AML-193 (cell line): ENCODE data around the gene ZDHHC22.
A peak's percentile ranks its signal among the peaks of the same experiment; 100 is the strongest.

Source experiments
- DNase-seq, 2 experiments: peaks; one replicate each; lab custom pipeline; 2025; lab: John Stamatoyannopoulos, UW

Gene ZDHHC22

GRCh38 chr14:77103951-77104350 is 37.6 kb downstream of the ZDHHC22 start:
- no peak for DNase-seq

DNA sequence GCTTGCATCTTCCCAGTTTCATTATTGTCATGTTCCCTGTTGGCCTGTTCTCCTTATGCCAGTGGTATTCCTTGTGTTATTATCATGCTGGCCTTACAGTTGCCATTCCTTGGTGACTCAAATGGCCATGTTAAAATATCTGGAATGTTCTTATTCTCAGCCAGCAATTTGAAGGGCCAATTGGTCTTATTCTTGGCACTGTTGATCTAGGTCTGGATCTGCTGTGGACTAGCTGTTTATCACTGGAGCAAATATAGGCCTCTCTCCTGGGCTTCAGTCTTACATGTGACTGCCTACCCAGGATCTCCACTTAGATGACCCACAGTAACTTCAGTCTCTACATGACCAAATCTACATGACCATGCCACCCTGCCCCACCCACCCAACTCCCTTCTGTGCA is 38.1 kb downstream of the ZDHHC22 start:
- no peak for DNase-seq

- DNase-seq = no peak
Measured at GRCh38 chr14:77102154-77102553, 39.4 kb downstream of the ZDHHC22 start.

DNA sequence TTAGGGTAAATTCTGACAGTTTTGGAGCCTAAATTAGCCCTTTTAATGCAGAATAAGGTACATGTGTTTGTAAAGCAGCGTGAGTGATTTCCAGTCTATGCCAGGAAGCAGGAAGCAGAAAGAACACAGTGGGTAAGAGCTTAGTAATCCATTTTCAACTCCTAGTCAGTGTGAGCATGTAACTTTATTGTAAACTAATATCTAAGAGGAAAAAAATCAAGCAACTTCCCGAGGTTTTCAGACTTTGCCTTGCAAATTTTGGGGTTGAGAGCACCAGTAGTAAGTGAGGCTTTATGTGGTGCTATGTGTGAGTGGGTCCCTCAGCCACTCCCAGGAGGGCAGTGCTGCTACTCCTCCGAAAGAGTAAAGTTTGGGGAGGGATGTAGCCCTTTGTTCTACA is 40.6 kb downstream of the ZDHHC22 start:
- DNase-seq = no peak

DNA sequence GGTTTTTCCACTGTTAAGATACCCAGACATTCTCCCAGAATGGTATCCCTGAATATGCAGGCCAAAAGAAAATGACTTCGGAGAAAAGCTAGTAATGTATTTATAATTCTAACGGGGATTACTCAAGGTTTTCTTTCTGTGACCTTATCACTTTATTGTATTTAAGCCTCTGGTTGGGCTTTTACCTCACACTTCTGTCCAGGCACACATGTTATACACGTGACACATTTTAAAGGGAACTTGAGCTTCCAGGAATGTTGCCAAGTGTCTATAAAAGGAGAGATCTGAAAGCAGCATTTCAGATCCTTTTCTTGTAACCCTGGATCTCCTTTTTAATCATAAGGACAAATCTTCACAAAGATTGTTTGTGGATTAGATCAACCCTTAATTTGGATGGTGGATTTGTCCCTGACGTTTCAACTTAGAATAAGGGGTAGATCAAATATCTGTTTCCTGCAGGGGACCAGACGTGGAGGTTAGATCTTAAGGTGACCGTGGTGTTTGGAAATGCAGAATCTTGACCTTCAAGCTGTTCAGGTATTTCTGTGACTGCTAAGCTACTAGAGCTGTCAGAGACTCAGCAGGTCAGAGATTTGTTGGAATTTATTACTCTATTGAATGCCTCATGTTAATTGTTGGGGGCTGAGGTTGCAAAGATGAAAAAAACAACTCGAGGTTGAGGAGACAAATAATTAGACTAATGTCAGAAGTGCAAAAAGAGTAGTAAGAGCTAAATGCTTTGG is 42.0 kb downstream of the ZDHHC22 start:
- peak; percentile 43 to 71 for DNase-seq

DNA sequence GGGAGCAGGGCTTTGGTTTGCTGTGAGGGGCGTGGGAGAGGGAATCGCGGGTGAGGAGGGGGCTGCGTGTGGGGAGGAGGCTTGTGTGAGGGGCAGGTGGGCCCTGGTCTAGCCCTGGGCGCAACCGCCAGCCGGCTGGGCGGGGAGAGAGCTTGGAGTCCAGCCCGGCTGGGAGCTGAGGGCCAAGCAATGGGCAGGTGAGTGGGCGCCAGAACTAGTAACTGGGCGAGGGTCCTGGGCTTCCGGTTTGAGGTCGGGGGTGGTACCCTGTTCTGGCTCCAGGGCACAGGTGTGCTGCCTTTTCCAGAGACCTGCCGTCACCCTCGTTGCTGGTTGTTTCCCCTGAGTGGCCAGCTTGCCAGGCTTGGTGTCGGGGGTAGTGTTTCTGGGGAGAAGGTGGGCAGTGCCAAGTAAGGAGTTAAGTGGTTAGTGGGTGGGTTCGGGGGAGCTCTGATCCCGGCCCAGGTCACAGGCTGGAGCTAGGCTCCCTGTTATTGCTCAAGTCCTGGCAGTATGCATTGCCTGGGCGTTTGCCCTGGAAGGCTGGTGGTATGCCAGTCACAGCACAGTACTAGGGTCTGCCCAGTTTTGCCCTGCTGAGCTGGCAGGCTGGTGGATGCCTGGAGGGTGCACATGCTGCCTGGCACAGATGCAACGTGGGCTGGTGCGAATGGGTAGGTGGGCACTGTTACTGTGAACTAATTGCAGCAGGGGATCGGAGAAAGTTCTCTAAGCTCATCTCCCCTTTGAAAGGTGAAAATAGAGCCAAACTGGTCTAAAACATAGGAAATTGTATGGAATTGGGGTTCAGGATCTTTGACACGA is 42.9 kb downstream of the ZDHHC22 start:
- no peak for DNase-seq

DNA sequence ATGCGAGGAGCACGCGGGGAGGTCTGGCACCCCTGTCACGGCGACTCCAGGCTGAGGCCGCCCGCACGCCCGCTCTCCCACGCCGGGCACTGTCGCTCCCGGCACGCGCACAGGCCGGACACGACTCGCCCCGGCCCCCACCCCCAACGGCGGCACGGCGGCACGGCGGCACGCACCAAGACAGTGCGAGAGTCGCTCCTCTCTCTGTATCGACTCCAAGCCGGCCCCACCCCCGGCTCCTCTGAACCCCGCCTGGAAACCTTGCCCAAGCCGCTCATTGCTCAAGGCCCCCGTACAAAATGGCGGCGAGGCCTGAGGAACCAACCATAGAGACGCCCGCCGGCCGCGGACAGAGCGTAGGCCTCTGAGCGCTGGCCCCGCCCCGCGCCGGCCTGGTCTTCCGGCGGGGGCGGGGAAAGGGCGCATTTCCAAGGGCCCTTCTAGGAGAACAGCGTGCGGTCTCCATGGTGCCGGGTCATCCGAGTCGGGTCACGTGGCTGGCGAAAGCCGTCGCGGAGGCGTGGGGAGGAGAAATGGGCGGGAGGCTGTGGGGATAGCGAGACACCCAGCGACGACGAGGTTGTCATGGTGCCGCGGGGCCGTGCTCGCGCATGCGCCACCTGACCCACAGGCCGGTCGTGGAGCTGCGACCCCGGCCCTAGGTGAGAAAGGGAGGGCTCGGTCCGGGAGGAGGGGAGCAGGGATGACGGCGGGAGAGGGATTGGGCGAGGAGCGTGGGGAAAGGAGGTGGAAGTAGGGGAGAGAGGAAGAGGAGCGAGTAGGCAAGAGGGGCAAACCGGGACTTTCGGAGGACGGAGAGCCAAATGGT is 43.7 kb downstream of the ZDHHC22 start, which contains the start of gene CIPC:
Gene CIPC (plus strand): TSS at position 559 of the 829 bp plus-strand sequence. CDS start 7,451 bp downstream, outside the sequence.
- peak; percentile 95 for DNase-seq

GRCh38 chr14:77097006-77097699 is 44.4 kb downstream of the ZDHHC22 start:
- DNase-seq = peak in 1 of 2 experiments; percentile 49

GRCh38 chr14:77094672-77095284 is 46.8 kb downstream of the ZDHHC22 start:
- DNase-seq = peak; percentile 73 to 76

GRCh38 chr14:77092676-77093075 is 48.9 kb downstream of the ZDHHC22 start:
- DNase-seq = no peak

DNA sequence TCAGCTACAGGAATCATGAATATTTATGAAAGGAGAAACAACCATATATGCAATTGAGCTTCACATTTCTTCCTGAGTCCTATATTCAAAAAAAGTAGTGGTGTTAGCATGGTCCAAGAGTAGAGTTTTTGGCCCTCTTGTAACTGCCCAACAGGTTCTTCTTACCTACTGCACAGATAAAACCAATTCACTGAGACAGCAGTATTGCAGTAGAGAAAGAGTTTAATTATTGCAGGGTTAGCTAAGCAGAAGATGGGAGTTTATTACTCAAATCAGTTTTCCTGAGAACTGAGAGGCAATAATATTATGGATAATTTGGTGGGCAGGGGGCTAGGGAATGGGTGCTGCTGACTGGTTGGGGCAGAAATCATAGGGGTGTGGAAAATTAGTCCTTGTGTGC is 50.1 kb downstream of the ZDHHC22 start:
- no peak for DNase-seq

- no peak for DNase-seq
Measured at GRCh38 chr14:77088645-77089044, 52.9 kb downstream of the ZDHHC22 start.

DNA sequence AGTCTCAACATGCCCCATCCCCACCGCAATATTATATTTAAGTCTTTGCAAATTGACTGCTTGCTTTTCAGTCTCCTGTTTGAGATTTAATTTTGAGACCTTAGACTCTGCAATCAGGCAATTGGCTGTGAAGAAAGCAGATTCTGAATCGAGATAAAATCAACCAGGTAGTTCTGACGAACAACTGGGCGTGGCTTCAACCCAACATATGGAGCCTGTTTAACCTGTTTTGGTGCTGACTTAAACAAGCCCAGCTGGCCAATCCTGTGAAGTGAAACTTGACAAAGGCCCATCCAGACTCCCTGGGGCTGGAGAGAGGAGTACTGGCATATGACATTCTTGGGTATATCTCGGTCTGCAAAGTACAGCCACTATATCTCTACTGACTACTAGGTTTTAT is 53.4 kb downstream of the ZDHHC22 start:
- no peak for DNase-seq

GRCh38 chr14:77087631-77088030 is 54.0 kb downstream of the ZDHHC22 start:
- no peak for DNase-seq

DNA sequence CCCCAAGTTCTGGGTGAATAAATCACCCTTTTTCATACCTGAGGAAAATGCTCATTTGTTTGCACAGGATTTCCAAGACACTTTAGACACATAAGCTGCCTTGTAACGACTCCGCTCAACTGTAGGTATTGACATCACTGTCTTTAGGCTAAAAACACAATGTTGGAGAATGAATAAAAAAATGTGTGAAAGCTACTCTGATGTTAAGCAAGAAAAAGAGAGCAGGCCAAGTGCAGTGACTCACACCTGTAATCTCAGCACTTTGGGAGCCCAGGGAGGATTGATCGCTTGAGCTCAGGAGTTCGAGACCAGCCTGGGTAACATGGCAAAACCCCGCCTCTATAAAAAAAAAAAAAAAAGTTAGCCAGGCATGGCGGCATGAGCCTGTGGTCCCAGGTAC is 54.6 kb downstream of the ZDHHC22 start:
- no peak for DNase-seq

DNA sequence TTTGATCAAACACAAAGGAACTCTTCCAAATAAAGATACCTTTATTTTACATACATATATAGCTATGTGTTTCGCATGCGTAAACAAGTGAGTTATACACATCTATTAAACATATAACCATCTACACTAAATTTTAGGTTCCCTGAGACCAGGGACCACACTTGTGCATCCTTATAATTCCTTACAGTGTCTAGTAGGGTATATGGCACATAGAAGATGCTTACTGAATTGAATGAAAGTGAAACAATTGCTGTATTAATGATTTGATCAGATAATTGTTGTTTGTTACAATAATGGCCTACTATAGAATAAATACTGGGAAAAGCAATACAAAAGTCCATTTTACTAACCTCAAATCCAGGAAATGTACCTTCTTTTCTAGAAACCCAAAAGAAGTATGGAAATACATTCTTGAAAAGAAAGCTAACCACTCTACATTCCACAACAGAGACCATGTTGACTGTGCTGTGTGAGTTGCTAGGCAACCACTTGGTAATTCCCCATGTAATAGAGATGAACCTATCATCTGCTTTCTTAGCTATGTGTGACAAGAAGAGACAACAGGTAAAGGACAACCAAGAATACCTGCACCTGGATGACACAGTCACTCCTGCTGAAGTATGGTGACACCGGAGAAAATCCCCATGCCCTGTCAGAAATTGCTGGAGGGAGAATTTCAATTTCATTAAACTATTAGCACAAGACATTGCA is 55.4 kb downstream of the ZDHHC22 start:
- DNase-seq = no peak

GRCh38 chr14:77085538-77085937 is 56.1 kb downstream of the ZDHHC22 start:
- DNase-seq = no peak

GRCh38 chr14:77084985-77085384 is 56.6 kb downstream of the ZDHHC22 start:
- DNase-seq = no peak

GRCh38 chr14:77083082-77083481 is 58.5 kb downstream of the ZDHHC22 start:
- no peak for DNase-seq

- DNase-seq = no peak
Measured at GRCh38 chr14:77082356-77082755, 59.2 kb downstream of the ZDHHC22 start.
